ENCODE data around the gene UBE2E3.

UBE2E3 gene

DNA sequence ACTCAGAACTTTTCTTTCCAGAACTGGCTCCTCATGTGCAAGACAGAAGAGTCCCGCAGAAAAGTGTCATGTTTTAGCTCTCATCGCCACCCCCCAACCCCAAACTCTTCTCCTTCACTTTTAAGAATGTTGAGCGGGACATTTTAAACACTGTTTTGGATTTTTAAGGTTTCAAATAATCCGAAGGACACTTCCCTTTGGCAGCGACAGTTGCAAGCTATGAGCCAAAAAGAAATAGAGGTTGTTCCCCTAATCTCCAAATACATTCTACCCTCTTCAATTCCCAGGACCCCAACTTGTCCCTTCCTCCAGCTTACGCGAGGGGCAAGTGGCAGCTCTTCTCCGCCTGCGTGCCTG is 678 bp upstream of the UBE2E3 start:
- DNase-seq = no peak

GRCh38 chr2:180980943-180981911 is 822 bp downstream of the UBE2E3 start:
- peak; percentile 37 for DNase-seq

DNA sequence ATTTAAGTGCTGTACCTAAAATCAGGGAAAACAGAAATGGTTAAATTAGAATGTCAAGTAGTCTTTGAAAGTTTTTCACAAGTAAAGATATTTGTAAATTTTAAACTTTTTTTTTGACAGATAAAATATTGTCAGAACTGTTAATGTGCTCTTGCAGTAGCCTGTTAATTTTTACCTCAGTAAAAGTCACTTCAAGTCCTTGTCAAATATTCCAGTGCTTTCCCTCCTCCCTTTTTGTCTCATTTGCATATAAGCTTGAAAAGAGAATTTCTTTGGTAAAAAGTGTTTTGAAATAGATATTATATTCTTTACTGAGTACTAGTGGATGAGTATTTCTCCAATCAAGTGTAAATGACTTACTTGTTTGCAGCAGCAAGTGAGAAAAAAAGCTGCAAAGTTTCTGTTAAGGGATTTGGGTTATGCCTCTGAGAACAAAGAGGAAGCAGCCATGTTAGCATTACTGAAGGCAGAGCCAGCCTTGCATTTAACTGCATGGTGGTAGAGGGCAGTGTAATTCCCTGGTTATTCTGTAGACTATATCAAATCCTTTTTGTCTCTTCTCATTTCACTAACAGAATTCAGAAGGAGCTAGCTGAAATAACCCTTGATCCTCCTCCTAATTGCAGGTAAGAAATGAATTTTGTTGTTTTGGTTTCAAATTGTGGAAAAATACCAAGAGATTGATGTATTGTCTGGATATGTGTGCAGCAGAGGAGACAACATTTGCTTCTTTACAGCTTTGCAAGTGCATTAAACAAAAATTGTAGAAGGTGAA is 3.2 kb downstream of the UBE2E3 start:
- DNase-seq = peak; percentile 48

GRCh38 chr2:180985771-180986395 is 5.5 kb downstream of the UBE2E3 start:
- DNase-seq = no peak

DNA sequence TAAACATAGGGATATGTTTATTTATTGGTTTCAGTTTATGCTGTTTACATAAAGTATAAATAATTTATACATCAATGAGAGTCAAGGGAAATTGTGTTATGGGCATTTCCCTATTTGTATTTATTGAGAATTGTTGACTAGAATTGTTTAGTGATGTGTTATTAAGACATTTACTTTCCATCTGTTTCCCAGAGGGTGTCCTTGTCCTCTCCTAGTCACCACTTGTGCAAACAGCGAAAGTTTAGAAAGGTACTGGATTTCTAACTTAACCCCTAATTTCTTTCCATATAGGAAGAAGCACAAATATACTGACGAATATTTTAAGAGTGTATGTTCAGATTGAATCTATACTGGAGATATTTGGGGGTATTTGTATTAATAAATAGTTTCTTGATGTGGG is 6.7 kb downstream of the UBE2E3 start:
- DNase-seq = no peak

DNA sequence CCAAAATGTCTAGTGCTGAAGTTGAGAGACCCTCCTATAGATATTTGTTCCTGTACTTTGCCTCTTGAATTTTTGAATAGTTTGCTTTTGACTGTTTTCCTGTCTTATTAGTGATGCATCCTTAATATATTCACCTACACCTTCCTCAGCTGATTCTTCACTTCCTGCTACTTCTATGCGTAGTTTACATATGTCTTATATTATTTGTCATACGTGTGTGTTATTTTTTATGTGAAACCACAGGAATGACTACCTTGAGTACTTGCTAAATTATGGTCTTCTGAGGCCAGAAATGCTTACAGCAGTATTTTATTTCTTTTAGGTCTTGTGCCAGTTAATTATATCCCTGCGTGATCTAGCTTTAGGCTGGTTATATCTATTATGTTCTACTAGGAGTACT is 9.9 kb downstream of the UBE2E3 start:
- DNase-seq = no peak

- no peak for DNase-seq
Observed at GRCh38 chr2:180990794-180991193, 10.4 kb downstream of the UBE2E3 start.

DNA sequence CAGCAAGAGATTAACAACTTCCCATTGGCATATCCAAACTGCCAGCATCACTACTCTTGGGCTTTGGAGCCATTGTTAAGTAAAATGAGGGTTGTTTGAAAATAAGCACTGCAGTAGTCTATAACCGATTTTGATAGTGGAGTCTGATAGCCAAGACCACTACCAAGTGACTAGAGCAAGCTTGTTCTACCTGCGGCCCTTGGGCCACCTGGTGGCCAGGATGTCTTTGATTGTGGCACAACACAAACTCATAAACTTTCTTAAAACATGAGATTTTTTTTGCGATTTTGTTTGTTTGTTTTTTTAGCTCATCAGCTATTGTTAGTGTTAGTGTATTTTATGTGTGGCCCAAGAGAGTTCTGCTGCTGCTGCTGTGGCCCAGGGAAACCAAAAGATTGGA is 11.0 kb downstream of the UBE2E3 start:
- peak; percentile 3 for DNase-seq

DNA sequence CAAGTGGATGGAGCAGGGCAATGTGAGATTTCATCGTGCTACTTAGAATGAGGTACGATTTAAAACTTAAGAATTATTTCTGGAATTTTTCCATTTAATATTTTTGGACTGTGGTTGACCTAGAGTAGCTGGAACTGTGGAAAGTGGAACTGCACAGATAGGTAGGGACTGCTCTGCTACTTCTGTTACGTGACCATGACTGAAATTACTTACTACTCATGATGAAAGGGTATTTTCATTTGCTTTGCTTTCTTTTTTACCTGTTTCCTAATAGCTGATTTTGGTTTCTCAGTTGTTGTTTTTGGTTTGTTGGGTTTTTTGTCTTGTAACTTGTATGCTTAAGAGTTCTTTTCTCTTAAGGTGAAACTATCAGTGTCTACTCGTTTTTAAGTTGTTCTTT is 11.4 kb downstream of the UBE2E3 start:
- no peak for DNase-seq

- no peak for DNase-seq
Observed at GRCh38 chr2:180992994-180993393, 12.6 kb downstream of the UBE2E3 start.

GRCh38 chr2:180999274-180999964 is 19.0 kb downstream of the UBE2E3 start:
- DNase-seq = no peak

DNA sequence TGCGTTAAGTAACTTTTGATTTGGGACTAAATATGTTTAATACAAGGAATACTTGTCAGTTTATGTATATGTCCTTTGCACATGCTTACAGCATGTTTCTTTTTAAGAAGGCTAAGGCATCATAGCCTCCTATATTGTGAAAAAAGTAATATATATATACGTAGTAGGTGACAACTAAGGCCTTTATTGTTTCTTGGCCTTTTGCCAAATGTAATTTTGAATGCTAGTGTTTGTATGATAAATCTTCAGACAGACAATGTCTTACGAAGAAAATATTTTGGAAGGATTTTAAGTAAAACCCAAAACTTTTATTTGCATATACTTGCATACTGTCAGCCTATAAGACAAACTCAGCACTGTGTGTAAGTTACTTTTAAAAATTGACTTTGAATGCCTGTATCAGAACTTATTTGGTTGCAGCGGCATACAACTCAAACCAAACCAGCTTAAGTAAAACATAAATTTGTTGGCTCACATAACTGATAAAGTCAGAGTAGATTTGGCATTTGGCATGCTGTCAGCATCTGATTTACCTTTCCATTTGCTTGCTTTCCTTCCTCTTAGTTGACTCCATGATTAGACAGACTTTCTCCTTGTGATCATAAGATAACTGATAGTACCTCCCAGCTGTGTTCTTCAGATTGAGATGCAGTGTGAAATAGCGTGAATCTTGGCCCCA is 24.4 kb downstream of the UBE2E3 start:
- no peak for DNase-seq

DNA sequence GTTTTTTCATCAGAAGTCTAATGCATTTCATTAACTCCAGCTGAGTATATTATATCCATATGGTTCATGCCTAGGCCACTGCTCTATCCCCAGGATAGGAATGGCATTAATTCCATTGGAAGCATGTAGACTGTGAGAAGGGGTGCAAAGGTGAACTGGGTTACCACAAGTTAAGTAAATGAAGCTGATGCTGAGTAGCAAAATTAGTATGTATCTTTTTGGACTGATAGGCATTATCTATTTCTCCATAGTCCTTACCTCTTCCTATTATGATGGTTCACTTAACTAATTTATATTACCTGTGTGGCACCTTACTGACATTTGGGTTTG is 24.9 kb downstream of the UBE2E3 start:
- no peak for DNase-seq

DNA sequence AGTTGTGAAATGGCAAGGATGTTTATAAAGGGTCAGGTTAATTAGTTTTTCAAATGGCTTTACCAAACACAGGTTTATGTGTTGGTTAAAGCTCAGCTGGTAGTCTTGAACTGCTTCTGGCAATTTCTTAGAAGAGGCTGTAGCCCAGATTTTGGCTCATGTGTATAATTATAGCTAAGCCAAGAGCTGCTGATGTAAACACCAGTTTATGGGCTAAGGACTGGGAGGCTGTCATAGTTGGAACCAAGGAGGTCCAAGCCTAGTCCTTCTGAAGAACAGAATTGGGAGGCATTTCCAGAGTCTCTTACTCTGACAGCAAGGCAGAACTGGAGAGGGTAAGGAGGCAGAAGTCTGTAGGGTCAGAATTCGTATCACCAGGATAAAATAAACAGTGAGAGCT is 25.4 kb downstream of the UBE2E3 start:
- DNase-seq = no peak

- DNase-seq = no peak
Observed at GRCh38 chr2:181007086-181007837, 26.9 kb downstream of the UBE2E3 start.

DNA sequence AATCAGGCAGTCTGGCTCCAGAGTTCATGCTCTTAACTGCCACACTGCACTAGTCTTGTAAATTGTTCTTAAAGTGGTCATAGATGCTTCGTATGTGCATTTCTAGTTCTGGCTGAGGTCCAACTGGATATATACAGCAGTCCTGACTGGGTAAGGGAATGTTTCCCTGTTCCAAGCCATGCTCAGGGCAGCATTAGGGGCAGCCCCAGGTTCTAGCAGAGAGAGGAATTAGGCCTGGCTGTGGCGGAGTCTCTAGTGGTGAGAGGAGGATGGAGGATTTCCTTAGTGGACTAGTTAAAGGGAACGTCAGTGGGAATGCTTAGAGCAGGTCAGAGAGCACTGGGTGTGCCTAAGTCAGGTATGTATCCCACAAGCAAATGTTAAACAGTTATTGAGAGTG is 28.0 kb downstream of the UBE2E3 start:
- DNase-seq = no peak

DNA sequence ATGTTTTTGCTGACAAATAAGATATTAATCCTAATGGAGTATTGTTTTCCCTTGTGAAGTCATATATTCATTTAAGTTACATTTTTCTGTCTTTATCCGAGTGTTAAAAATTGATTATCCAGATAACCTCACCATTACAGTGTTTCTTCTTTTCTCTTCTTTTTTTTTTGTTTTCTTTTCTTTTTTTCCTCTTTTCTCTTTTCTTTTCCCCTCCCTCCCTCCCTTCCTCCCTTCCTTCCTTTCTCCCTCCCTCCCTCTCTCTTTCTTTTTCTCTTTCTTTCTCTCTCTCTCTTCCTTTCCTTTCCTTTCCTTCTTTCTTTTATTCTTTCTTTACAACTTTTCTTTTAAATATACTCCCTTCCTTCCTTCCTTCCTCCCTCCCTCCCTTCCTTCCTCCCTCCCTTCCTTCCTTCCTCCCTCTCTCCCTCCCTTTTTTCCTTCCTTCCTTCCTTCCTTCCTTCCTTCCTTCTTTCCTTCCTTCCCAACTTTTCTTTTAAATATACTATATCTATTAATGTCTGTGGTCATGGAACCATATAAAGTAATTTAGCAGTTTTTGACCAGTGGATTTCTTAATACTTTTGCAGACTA is 40.9 kb downstream of the UBE2E3 start:
- no peak for DNase-seq

DNA sequence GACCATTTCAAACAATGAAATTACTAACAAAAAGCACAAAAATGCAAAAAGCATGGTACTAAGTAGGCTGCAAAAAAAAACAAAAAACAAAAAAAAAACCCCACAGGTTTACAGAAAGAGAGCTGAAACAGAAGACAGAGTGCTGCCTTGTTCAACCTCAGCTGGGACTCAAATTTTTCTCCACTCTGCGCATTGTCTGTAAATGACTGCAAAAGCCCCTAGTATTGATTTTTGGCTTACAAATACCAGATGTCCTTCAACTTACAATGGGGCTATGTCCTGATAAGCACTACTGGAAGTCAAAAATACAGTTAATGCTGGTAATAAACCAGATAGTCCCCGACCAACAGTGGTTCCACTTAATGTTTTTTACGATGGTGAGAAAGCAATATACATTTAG is 42.2 kb downstream of the UBE2E3 start:
- no peak for DNase-seq

- DNase-seq = no peak
Observed at GRCh38 chr2:181025004-181025403, 44.6 kb downstream of the UBE2E3 start.

GRCh38 chr2:181036445-181036844 is 56.0 kb downstream of the UBE2E3 start:
- no peak for DNase-seq

DNA sequence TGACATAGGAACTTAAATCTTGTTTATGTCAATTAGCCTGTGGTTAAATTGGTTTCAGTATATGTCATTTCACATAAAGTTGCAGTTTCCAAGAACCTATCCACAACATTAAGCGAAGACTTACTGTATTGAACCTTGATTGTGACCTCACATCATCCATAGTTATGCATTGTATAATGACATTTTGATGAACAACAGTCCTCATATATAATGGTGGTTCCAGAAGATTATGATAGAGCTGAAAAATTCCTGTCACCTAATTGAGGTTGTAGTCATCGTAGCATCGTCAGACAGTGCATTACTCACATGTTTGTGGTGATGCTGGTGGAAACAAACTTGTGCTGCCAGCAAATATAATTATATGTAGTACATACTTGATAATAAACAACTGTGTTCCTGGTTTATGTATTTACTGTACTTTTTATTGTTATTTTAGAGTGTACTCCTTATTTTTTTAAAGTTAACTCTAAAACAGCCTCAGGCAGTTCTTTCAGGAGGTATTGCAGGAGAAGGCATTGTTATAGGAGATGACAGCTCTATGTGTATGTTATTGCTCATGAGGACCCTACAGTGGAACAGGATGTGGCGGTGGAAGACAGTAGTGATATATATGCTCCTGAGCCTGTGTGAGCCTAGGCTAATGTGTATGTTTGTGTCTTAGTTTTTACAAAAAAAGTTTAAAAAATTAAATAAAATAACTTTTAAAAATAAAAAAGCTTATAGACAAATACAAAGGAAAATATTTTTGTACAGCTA is 56.6 kb downstream of the UBE2E3 start:
- no peak for DNase-seq
